Right ventricle myocardium superior (tissue), 1 donor: ENCODE results near the gene C17orf100. TPM values are rescaled to one million over a fixed set of nuclear protein-coding genes. Genes with fewer than 3 reads are reported as not detected.

Experiments
- microRNA-seq: library from miRNA; unstranded; fragments of <30 nt; microRNA quantifications from one replicate; pipeline ENCODE4 v1.2.0, GENCODE V29; 2020
- total RNA-seq: library from RNA; stranded (reverse); fragmentation: NEBNext Ultra II Directional; extraction: Animal tissue kit (Norgen Biotek cat#: 25700); gene quantifications from one replicate; pipeline ENCODE4 v1.2.1, GENCODE V29; 2021
- donor health status: DM: no; HTN: yes; CAD: no; lungs with severe emphysema.

Gene C17orf100
- total RNA-seq, 1 donor from 2014 or later, result 0.48 TPM

Small RNA genes within 50 kb of the gene (microRNA-seq; reads per million reads assigned to microRNA genes)
- not detected for gene MIR4520-1
- not detected for gene MIR4520-2

Other genes starting within 250 kb of the C17orf100 start
- gene AIPL1, start 216.6 kb upstream of the C17orf100 start, total RNA-seq, result not detected
- 0.59 TPM for gene PIMREG, start 207.3 kb upstream of the C17orf100 start, total RNA-seq
- gene PITPNM3, start 95.2 kb upstream of the C17orf100 start, total RNA-seq, result 0.27 TPM
- 3.5 TPM for gene KIAA0753, start 11.1 kb upstream of the C17orf100 start, total RNA-seq
- gene TXNDC17, start 10.7 kb upstream of the C17orf100 start, total RNA-seq, result 44.5 TPM
- 14.5 TPM for gene MED31, start 157 bp upstream of the C17orf100 start, total RNA-seq
- not detected for gene SLC13A5, start 61.6 kb downstream of the C17orf100 start, total RNA-seq
- 16.6 TPM for gene XAF1, start 104.3 kb downstream of the C17orf100 start, total RNA-seq
- 0.13 TPM for gene FBXO39, start 124.5 kb downstream of the C17orf100 start, total RNA-seq
- not detected for gene TEKT1, start 180.0 kb downstream of the C17orf100 start, total RNA-seq